Spinal cord (tissue), 10 donors: ENCODE results near the gene CDC42BPA. TPM values are rescaled to one million over a fixed set of nuclear protein-coding genes. Genes with fewer than 3 reads are reported as not detected.
A peak's percentile ranks its signal among the peaks of the same experiment; 100 is the strongest.
"Not testable (repeated sequence)": the region's sequence is repeated elsewhere in the genome, so short reads cannot be mapped to it uniquely, and the experiment has no call there.

ENCODE experiments used
- DNase-seq, 6 donors: peaks; one replicate each; pipeline versions ENCODE4 v3.0.0 to v3.0.0-alpha.2; 2013 to 2015; ENCODE audit warnings: low spot score in 6 of 6, low read depth in 4 of 6
- H3K27ac ChIP-seq: one replicate; pipeline ENCODE4 v1.5.1; 2013; ENCODE audit warnings: low read depth, low read length, control low read depth
- H3K27me3 ChIP-seq: one replicate; pipeline ENCODE4 v1.6.1; 2013; ENCODE audit warnings: low read length; ENCODE audit not compliant: control insufficient read depth, insufficient read depth
- H3K36me3 ChIP-seq: one replicate; pipeline ENCODE4 v1.6.1; 2013; ENCODE audit warnings: low read length; ENCODE audit not compliant: control insufficient read depth, insufficient read depth
- H3K4me1 ChIP-seq: one replicate; pipeline ENCODE4 v1.6.1; 2013; ENCODE audit warnings: low read length; ENCODE audit not compliant: control insufficient read depth, insufficient read depth
- H3K4me3 ChIP-seq: one replicate; pipeline ENCODE4 v1.5.1; 2013; ENCODE audit warnings: low read depth, low read length, control low read depth
- H3K9me3 ChIP-seq: one replicate; pipeline ENCODE4 v1.6.1; 2013; ENCODE audit warnings: low read length; ENCODE audit not compliant: control insufficient read depth, insufficient read depth
- WGBS: methylation state at CpG from one replicate; pipeline ENCODE4 v1.1.5; 2013; ENCODE audit warnings: missing lambda C conversion rate; ENCODE audit not compliant: insufficient coverage; 5-methylcytosine and 5-hydroxymethylcytosine counted together
- polyA plus RNA-seq, 2 donors: library from polyadenylated mRNA; unstranded; fragments of 120-200 nt; gene quantifications; one replicate each; pipeline ENCODE4 v1.2.1, GENCODE V29; 2013; ENCODE audit not compliant: insufficient read length in 2 of 2
- total RNA-seq, 2 donors: library from RNA; depleted of rRNA in 1 of 2; stranded (reverse); fragments of 120-200 nt in 1 of 2; fragments of >200 nt in 1 of 2; gene quantifications; one replicate each; pipeline versions ENCODE4 v1.2.3 to v1.2.4, GENCODE V29; 2013 to 2014
- donor health status: healthy.

CDC42BPA gene
- total and polyA plus RNA-seq, 4 donors = 44.5 to 129 (median 55.0) TPM

DNA sequence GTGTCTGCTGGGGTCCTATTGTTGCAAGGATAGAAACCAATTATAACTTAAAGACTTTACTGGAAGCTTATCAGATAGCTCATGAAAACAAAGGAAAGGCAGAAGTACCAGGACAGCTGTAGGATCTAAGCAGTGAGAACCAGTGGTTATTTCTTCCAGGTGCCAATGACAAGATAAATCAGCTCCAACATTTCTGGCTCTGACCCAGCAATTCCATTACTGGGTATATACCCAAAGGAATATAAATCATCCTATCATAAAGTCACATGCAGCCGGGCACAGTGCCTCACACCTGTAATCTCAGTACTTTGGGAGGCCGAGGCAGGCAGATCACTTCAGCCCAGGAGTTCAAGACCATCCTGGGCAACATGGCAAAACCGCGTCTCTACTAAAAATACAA, 17.8 kb upstream of the CDC42BPA start:
- H3K27ac ChIP-seq, H3K4me1 ChIP-seq, H3K27me3 ChIP-seq, H3K36me3 ChIP-seq, H3K4me3 ChIP-seq, H3K9me3 ChIP-seq: not testable (repeated sequence)
- 100% methylated on average over 4 of the region's 4 CpGs for WGBS
- peak in 1 of 6 donors; percentile 12 for DNase-seq

DNA sequence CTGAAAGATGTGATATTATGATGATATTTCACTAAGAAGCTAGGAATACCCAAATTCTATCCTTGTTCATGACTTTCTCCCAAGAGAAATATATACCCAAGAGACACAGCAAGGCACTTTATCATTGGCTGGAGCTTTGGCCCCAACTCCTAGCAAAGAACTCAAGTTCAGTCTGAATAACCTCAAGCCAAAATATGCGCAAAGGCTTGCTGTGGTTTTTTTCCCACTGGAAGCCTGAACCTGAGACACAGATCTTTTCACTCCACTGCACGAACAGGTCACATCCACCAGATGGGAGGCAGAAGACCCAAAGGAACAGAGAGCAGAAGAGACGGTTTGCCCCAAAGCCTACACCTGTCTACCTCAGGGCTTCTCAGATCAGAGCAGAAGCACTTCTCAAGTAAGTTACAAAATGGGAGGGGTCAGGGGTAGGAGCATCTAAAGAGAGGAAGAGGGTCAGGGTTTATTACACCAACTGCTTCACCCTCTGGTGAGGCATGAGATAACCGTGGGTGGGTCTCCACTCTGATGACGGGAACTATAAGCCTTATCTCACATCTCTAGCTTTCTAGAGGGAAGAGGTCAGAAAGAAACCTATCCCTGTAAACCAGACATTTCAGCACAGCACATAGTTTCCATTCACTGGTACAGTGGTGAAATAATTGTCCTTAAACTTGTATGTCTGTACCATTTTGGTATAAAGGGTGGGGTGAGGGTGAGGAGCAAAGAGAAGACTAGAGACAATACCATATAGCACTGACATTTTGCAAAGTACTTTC, 17.1 kb upstream of the CDC42BPA start:
- 94% methylated on average over 3 of the region's 5 CpGs for WGBS
- H3K27ac ChIP-seq = no peak overlapping the region

GRCh38 chr1:227333423-227333822, 15.1 kb upstream of the CDC42BPA start:
- no peaks in the 10 kb centered on the region for H3K27me3 ChIP-seq
- no peaks in the 10 kb centered on the region for H3K36me3 ChIP-seq
- H3K27ac ChIP-seq = no peak overlapping the region
- no peaks in the 10 kb centered on the region for H3K4me1 ChIP-seq
- no peak for DNase-seq
- 97% methylated on average over 4 of the region's 4 CpGs for WGBS
- H3K9me3 ChIP-seq = no peaks in the 10 kb centered on the region
- H3K4me3 ChIP-seq = no peak overlapping the region

More for the DNA sequence above, 17.1 kb upstream of the CDC42BPA start:
- no peaks in the 10 kb centered on the region for H3K36me3 ChIP-seq
- no peaks in the 10 kb centered on the region for H3K4me1 ChIP-seq
- no peak for DNase-seq
- no peaks in the 10 kb centered on the region for H3K27me3 ChIP-seq
- no peak overlapping the region for H3K4me3 ChIP-seq
- H3K9me3 ChIP-seq = no peaks in the 10 kb centered on the region

- WGBS = 46% methylated on average over 2 of the region's 8 CpGs
- no peaks in the 10 kb centered on the region for H3K4me1 ChIP-seq
- peak in 1 of 6 donors; percentile 17 for DNase-seq
- H3K4me3 ChIP-seq = no peak overlapping the region
- no peak overlapping the region for H3K27ac ChIP-seq
- no peaks in the 10 kb centered on the region for H3K9me3 ChIP-seq
- no peaks in the 10 kb centered on the region for H3K27me3 ChIP-seq
- no peaks in the 10 kb centered on the region for H3K36me3 ChIP-seq
Observed at GRCh38 chr1:227330279-227331076, 12.2 kb upstream of the CDC42BPA start.

DNA sequence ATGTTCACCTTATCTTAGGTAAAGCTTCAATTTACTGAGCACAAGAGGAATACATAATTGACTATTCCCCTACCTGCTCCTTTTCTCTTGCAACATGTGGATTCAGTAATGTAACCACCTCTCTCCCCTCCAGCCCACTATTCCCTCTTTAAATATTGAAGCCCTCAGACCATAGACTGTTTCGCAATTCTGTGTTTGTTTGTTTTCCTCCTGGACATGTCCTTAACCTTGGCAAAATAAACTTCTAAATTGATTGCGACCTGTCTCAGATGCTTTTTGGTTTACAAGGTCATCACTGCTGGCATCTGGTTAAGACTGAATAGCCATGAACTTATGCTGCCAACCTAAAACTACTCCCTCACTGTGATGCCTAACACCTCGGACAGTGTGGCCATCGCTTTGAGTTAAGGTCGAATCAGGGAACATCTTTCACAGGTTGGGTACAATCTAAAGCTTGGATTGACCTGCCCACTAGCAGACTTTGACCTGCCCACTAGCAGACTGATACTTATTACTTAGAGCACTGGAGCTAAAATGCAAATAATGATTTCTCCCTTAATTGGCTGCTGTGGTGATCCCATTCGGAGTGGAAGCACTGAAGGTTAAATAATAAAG, 10.2 kb upstream of the CDC42BPA start:
- 88% methylated on average over 5 of the region's 6 CpGs for WGBS
- peak in 1 of 6 donors; percentile 44 for DNase-seq
- Histone ChIP-seq H3K27me3 (peaks cover 4% of the 10 kb centered on the region), H3K4me3 (no peak overlapping the region), H3K9me3 (no peaks in the 10 kb centered on the region), H3K27ac (no peak overlapping the region), H3K4me1 (no peaks in the 10 kb centered on the region), H3K36me3 (no peaks in the 10 kb centered on the region)

DNA sequence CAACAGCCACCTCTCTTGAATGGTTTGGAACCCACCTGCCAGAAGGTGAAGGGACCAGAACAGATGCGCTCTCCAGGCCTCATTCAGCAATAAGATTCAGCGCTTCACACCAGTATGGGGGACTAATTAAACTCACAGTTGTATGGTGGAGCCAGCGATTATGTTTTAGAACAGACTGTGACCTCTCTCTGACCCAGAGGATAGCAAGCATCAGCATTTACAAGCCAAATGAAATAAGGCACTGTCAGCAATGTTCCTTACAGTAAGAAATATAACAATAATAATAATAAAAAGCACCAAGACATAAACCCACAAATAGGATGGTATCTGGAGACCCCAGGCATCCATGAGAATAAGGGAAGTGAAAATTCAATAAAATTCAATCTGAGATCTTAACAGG, 6.9 kb upstream of the CDC42BPA start:
- no peak overlapping the region for H3K27ac ChIP-seq

GRCh38 chr1:227323967-227324268, 5.6 kb upstream of the CDC42BPA start:
- Histone ChIP-seq H3K36me3 (no peaks in the 10 kb centered on the region), H3K4me3 (no peak overlapping the region), H3K27ac (no peak overlapping the region), H3K9me3 (no peaks in the 10 kb centered on the region), H3K27me3 (peaks cover 4% of the 10 kb centered on the region), H3K4me1 (peaks cover 3% of the 10 kb centered on the region)
- DNase-seq = no peak

More for the DNA sequence above, 6.9 kb upstream of the CDC42BPA start:
- no peak overlapping the region for H3K4me3 ChIP-seq
- peak in 1 of 6 donors; percentile 76 for DNase-seq
- peaks cover 4% of the 10 kb centered on the region for H3K27me3 ChIP-seq
- WGBS = no CpG with 5 or more reads among the region's 3 CpGs
- H3K9me3 ChIP-seq = no peaks in the 10 kb centered on the region
- H3K36me3 ChIP-seq = no peaks in the 10 kb centered on the region
- H3K4me1 ChIP-seq = no peaks in the 10 kb centered on the region

DNA sequence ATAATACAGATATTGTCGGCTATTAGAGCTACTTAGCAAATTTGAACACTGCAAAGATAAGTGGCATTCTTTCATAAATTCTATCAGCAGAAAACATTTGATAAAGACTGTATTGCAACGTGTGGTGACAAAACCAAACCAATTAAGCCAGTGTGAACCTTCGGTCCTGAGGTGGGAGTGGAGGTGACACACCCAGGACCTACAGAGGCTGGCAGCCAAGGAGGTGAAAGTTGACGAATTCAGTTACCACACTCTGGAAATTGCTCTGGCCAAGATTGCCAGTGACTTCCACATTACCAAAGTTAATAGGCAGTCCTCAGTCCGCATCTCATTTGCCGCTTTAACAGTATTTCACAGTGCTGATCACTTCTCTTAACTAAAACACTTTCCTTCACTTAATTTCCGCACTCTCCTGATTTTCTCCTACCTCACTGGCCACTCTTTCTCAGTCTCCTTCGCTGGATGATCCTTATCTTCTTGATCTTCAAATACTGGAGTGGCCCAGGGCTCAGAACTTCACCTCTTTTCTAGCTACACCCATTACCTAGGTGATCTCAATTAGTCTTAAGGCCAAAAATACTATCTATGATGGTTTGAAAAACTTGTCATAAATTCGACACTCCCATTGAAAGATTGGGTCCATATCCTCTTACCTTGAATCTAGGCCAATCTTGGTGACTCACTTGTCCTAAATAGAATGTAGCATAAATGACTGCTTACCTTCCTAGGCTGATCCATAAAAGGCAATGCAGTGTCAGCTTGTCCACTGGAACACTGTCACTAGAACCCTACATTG, 5.1 kb upstream of the CDC42BPA start:
- no peak for DNase-seq
- H3K27me3 ChIP-seq = peaks cover 4% of the 10 kb centered on the region
- 93% methylated on average over 7 of the region's 9 CpGs for WGBS
- peaks cover 5% of the 10 kb centered on the region for H3K4me1 ChIP-seq
- H3K27ac ChIP-seq = no peak overlapping the region
- H3K36me3 ChIP-seq = no peaks in the 10 kb centered on the region
- no peaks in the 10 kb centered on the region for H3K9me3 ChIP-seq
- H3K4me3 ChIP-seq = no peak overlapping the region

GRCh38 chr1:227322376-227322775, 4.1 kb upstream of the CDC42BPA start:
- Histone ChIP-seq H3K9me3 (no peaks in the 10 kb centered on the region), H3K4me3 (no peak overlapping the region), H3K4me1 (peaks cover 5% of the 10 kb centered on the region), H3K36me3 (no peaks in the 10 kb centered on the region), H3K27ac (no peak overlapping the region), H3K27me3 (peaks cover 4% of the 10 kb centered on the region)
- 100% methylated on average over 3 of the region's 4 CpGs for WGBS
- DNase-seq = no peak
